ENCODE measurements around the gene TRAF3.

Gene TRAF3

DNA sequence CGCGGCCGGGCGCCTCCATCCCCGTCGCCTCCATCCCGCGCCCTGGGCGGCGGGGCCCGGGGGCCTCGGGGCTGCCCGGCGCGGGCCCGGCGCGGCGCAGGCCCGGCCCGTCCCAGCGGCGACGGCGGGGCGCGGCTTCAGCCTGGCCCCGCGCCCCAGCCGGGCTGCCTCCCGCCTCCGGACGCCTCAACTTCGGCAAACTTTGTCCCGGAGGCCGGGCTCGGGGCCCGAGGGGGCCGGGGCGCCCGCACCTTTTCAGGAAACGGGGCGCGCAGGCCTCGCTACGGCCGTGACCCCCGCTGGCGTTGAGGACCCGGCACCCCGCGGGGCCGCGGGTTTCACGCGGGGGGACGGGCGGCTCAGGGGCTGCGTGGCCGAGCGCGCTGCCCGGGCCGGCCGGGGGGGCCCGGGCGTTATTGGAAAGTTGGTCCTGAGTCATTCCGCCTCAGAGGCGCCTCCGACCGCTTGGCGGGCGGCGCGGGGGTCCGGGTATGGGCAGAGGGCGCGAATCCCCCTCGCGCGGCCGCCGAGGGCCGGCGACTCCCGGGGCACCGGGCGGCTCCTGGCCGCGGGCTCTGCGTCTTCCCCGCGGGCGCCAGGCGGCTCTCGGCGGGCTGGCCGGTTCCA is 575 bp downstream of the TRAF3 start:
- peak; percentile 86 for DNase-seq (ENCODE audit: low spot score)

DNA sequence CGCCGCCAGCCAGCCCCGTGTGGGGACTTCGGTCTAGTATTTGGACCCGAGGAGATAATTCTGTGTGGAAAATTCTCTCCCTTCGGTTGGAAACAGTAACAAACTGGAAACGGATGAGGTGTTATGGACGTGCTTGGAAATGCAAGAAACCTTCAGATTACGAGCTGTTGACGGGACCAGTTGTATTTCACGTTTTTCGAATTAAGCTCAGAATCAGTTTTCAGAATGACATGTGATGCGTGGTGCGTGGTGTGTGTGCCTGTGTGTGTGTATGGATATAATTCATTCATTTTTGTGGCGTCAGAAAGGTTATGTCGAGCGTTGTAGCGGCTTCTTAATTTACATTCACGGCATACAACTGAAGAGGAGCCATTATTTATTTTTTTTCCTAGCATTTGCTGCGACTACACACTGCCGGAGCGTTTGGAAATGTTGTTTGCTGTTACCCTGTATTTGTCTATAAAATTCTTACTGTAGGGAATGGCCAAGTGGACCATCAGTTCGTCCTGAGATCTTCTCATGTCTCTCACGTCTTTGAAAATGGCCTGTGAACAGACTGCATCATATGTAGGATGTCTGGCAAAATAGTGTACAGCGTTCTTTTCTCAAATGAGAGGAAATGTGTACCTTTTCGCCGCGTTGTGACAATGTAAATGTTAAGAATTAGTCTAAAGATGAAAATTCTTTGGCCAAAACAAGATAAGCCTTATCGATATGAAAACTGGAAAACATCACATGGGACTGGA is 1.3 kb downstream of the TRAF3 start:
- DNase-seq (ENCODE audit: low spot score): no peak

DNA sequence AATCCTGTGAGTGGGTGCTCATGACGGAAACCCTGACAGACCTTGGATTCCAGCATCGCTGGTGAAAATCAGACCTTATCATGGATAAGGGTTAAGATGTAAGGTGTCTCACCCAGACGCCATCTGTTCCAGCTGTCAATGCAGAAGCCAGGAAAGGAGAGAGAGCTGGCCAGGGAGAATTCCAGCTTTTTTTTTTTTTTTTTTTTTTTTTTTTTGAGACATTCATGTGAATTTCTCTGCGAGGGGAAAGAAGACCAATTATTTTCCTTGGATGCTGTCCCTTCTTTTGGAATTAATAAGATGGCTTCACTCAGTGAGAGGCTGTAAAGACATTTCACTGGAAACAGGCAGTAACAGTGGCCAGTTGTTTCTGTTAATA is 1.8 kb downstream of the TRAF3 start:
- DNase-seq (ENCODE audit: low spot score): no peak

DNA sequence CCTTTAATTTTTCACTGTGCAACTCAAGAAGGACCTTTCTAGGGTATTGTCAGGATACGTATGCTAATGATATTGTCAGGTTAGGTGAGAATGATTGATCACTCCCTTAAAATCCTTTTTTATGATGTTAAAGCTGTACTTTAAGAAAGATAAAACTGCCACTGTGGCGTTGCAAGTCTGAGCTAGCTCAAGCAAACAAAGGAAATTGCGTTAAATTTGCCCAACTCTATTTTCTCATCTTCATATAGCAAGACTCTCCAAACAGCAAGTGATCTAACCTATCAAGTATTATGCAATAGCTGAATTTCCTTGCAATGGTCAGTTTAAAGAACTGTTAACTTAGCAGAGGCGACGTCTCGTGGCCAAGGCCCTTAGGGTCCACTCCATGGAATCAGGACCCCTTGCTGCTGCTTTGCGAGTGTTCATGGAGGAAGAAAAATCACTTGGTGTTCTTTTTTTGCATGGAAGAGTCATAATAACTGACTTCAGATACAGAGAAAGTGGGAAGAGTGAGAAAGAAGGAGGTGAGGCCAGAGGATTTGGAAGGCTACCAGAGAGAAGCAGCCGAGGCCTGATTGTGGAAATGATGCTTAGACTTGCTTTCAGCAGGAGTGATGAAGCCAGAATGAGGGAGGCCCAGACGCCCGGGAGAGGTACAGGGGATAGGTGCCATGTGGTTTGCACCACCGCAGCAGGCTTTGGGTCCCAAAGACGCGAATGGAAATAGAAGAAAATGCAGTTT is 2.5 kb downstream of the TRAF3 start:
- DNase-seq (ENCODE audit: low spot score): no peak

DNA sequence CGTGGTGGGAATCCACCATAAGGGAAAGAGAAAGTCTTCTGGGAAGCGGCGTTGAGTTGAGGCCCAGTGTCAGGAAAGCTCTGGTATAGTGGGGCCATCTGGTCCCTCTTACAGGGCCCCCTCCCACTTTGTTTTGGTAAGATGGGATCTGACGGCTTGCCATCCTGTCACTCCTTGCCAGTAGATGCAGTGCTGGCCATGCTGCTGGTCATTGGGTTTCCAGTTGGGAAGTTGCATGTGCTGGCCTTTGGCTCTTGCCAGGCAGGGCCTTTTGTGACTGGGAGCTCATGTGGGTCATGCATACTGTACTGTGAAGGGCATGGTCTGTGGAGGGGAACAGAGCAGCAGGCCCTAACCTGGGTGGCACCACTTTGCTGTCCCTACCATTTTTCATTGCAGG is 3.8 kb downstream of the TRAF3 start:
- no peak for DNase-seq (ENCODE audit: low spot score)

DNA sequence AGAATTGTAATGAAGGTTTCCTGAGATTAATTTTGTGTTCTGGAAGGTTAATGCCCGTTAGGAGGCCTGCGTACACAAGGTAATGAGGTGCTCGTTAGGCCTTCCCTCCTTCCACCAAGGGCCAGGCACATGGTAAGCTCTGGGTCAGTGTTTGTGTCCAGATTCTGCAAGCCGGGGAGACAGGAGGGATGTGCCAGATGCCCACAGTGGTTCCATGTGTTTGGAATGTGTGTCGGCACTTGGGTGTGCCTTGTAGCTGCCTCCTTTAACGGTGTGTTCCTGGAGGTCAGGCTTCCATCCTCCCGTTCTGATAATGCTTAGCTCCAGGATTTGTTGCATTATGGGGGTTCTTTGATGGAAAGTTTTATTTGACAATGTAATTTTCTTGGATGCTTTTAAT is 5.7 kb downstream of the TRAF3 start:
- no peak for DNase-seq (ENCODE audit: low spot score)

DNA sequence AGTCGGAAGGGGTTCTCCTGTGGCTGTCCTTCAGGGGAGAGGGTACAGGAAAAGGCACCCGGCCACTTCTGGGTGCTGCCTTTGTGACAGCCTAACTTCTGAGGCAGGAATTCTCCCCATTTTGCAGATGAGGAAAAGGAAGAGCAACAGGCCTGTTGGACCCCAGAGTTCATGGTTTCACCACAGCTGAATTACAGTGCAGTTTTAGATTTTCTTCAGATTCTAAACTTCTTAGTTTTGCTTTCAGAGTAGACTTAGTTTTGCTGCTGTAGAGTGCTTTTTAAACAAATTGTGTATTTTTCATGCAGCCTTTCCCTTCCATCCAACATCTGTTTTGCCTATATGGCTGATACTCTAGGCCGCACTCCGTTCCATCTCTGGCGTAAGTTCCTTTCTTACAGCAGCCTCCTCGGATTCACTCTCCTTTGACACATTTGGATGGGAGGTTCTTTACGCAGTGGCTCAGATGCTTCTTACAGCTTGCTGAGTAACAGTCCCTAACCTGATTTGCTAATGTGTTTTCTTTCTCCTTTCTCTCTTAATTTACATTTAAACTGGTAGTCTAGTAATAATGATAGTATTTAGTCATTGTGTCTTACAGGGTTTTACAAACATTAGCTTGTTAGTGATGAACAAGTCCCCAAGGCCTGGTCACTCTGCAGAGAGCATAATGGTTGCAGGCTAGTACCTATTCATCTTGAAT is 7.8 kb downstream of the TRAF3 start:
- DNase-seq (ENCODE audit: low spot score): no peak

DNA sequence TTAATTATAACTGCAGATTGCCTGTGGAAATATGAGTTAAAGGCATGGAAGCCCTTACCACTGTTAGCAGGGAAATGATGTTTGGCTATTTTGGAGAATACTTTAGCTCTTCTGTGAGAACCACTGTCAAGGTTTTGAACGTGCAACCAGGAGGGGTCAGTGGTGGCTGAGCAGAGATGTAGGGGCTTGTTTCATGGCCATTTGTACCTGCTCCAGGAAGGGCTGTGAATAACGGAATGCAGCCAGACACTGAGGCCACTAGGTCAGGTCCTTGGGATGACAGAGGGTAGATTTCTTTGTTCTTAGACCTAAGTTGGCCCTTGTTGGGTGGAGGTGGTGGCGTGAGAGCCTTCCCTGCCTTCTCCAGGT is 8.3 kb downstream of the TRAF3 start:
- DNase-seq (ENCODE audit: low spot score): no peak

DNA sequence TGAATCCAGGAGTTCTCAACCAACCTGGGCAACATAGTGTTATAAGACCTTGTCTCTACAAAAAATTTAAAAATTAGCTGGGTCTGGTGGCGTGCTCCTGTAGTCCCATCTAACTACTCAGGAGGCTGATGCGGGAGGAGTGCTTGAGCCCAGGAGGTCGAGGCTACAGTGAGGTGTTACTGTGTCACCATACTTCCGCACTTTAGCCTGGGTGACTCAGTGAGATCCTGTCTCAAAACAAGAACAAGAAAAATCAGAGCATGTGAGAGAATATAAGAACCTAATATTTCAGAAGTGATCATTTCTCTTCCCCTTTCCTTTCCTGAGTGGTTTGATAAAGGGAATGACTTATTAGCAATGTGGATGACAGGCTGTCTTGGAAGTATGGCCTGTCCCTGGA is 9.5 kb downstream of the TRAF3 start:
- no peak for DNase-seq (ENCODE audit: low spot score)

DNA sequence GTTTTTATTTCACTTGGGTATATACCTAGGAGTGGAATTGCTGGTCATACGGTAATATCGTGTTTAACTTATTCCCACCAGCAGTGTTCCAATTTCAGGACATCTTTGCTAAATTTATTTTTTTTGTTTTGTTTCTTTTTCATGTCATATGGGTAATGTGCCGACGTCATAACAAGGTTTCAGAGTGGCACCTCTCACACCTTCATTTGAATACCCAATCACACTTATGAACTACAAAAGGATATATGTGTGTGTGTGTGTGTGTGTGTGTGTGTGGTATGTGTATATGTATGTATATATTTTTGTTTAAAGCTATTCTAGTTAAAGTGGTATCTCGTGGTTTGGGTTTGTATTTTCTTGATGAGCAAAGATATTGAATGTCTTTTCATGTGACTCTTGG is 12.1 kb downstream of the TRAF3 start:
- DNase-seq (ENCODE audit: low spot score): no peak

DNA sequence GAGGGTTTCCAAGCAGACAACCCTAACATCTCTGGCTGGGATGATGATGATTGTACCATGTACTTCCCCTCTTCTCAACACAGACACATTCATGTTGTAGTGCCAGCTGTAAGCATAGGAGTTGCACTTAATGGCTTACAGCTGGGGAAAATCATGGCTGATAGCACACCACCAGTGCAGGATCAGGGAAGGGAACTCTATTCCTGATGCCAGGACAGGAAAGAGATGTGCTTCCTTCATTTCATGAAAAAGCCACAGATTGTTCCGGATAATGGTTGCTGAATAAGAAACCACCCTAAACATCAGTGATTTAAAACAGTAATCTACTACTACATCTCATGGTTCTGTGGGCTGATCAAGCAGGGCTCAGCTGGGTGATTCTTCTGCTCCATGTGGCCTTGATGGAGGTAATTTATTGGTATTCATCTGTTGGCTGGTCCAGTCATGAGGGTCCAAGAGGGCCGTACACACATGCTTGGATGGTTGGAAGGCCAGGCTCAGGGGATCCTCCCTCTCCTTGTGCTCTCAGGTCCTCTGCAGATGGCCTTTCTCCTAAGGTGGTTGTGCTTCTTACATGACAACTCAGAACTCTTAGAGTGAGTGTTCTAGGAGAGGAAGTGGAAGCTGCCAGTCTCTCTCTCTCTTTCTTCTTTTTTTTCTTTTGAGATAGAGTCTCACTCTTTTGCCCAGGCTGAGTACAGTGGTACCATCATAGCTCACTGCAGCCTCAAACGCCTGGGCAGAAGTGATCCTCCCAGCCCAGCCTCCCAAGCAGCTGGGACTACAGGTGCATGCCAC is 16.5 kb downstream of the TRAF3 start:
- peak; percentile 0 for DNase-seq (ENCODE audit: low spot score)

DNA sequence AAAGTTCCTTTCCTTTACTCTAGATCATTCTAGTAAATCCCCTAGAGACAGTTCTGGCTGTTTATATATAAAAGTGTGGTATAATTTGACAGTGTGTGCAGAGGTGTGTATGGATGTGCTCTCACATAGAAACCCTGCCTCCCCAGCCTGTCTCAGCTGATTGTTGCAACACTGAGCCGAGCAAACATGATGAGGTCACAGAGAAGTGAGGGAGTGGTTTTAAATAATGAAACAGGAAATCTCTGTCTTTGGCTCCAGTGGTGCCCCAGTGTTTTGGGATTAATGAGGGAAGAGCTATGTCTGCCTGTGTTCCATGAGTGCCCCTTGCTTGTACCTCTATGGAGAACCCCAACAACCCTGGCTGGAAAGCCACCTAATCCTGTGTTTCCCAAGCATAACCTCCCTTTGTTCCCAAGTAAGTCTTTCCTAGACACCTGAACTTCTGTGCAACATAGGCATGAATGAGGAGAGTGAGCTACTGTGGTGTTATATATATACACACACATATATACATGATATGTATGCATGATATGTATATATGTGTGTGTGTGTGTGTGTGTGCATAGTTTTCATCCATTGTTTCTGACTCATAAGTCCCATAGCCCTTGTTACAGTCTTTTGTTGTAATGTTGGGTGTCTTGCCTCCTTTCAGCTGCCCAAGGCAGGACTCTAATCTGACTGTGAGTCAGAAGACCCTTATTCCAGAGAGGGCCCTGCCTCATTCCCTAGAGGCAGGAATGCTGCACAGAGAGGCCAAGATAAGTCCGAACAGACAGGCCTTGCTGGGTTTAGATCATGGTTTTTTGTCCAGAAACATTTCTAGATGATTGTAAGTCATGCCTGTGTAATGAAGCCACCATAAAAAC is 18.0 kb downstream of the TRAF3 start:
- DNase-seq (ENCODE audit: low spot score): peak; percentile 90

DNA sequence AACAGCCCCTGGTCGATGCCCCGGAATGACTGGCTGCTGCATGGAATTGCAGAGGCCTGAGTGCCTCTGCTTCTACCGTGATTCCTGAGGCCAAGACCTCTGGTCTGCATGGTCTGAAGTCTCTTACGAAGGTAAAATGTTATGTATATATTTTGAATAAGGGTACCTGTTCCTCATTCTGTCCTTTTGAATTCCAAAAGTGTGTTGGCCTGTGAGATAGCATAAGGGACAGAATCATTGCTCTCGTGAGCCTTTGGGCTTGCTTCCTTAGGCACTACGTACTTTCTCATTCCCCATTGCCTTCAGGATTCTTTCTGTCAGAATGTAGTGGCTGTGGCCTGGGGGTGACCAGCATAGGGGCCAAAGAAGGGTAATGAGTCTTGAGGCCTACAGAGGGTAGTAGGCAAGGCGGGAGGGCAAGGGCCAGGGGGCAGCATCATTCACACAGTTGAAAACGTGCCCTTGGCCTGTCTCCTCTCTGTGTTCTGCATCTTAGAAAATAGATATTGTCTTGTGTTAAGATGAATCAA is 19.5 kb downstream of the TRAF3 start:
- peak; percentile 1 for DNase-seq (ENCODE audit: low spot score)

DNA sequence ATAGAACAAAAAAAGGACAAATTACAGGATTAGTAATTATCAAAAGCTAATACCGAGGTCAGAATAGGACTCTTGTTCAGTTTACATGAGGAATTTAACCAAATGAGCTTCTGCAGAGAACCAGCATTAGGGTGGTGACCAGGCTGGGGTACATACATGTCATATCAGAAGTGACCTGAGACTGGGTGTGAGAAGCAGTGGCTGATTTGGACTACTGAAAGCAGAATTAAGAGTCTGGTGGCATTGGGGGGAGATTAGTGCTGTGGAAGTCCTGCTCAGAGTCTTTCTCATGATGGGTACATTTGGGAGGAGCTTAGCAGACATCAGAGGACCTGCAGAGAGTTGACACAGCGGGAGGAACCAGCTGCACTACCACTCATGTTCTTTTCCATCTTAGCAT is 21.7 kb downstream of the TRAF3 start:
- no peak for DNase-seq (ENCODE audit: low spot score)

DNA sequence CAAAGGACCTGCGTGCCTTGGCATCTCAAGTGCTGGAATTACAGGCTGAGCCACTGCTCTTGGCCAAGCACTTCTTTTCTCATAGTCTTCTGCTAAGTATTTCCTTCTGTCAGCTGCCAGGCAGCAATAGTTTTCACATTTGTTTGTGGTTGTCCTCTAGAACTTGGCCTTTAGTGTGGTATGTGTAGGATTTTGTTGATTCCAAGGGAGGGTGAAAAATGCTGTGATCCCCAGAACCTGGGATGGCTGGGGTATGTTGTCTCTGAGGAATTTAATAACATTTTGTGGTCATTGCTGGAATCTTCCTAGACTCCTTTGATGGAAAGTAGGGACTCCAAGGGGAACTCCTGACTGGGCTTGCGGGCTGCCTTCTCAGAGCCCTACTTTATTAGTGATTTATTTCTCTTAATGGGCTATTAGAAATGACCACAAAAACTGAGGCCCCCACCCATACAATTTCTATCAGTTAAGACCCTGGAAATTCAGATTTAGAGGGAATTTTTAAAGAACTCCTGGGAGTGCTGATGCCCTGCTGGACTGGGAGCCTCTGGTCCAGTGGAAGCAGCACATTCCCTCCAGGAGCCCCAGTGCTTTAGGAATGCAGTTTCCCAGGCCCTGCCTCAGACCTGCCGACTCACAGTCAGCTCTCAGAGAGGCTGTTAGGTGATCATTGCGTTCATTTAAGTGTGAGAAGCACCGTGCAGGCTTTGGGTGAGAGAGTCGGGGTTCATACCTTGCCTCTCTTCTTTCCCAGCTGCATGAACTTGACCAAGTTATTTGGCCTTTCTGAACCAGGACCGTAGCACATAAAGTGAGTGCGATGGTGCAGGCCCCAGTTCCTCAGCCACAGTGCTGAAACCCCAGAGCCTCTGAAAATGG is 22.7 kb downstream of the TRAF3 start:
- peak; percentile 86 for DNase-seq (ENCODE audit: low spot score)

DNA sequence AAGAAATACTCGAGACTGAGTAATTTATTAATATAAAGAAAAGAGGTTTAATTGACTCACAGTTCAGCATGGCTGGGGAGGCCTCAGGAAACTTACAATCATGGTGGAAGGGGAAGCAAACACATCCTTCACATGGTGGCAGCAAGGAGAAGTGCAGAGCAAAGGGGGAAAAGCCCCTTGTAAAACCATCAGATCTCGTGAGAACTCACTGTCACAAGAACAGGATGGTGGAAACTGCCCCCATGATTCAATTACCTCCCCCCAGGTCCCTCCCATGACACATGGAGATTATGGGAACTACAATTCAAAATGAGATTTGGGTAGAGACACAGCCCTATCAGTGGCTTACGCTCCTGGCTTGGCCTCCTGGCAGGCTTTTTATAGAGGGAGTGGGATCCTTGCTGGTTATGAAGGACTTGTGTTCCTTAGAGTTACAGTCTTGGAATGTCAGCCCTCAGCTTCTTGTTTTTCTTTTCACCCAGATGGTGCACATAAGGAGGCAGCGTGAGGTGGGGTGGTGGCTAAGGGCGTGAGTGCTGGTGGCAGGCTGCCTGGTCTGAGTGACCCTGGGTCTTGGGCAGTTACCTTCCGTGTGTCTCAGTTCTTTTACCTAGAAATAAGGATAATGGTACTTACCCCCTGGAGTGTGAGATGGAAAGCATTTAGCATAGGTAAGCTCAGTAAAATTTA is 25.7 kb downstream of the TRAF3 start:
- DNase-seq (ENCODE audit: low spot score): no peak

DNA sequence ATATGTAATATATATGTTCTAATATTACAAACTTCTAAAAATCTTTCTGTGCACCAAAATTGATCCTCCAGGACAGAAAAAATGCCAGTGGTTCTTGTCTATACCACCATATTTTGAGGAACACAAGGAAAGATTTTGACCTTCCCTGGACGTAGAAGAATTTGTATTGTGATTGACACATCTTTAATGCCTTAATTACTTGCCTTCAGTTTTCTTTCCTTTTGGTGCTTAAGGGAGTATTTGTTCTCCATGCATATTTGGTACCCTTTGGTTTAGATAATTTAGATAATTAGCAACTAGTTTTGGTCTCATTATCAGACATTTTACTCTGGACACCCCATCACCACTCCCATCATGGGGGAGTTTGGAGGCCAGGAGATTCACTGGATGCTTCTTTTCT is 27.6 kb downstream of the TRAF3 start:
- no peak for DNase-seq (ENCODE audit: low spot score)

DNA sequence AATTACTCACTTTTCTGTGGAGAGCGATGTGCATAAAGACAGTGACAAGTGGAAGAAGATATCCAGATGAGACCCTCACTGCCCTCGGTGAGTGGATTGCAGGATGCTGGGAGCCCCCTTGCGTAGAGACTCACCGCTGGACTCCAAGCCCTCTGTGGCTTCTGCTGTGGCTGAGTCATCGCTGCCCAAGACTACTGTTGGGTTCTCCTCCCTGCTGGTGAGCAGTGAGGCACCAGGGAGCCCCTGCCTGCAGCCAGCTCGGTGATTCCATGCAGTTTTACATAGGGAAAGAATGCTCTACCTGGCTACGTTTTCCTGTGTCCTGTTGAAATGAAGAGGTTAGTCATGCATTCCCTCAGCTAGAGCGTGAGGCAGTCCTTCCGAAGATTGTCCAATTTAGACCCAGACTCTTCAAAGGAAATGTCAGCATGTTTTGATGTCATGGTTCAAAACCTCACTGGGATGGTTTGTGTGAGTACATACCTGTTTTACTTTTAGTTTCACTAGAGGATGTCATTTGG is 28.2 kb downstream of the TRAF3 start:
- DNase-seq (ENCODE audit: low spot score): peak; percentile 59

DNA sequence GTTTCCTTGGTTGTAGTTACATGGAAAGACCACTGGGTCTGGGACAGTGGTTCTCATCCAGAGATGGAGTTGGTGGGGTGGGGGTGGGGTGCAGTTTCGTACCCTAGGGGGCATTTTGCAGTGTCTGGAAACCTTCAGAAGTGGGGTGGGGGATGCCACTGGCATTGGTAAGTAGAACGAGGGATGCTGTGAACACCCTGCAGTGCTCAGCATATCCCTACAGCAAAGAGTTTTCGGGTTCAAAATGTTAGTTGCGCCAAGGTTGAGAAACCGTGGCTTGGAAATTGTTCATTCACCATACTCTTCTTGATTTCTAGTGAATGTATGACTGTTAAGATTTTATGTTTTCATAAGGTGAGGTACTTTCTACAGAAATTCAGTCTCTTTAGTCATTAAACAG is 28.7 kb downstream of the TRAF3 start:
- DNase-seq (ENCODE audit: low spot score): no peak
